Posterior cingulate gyrus (tissue), 11 donors: ENCODE results near the gene NCAPH2.
"Not testable (repeated sequence)": the region's sequence is repeated elsewhere in the genome, so short reads cannot be mapped to it uniquely, and the experiment has no call there.

ENCODE experiments used
- DNase-seq, 10 donors: peaks; one replicate each; pipeline versions ENCODE4 v3.0.0 to v3.0.0-alpha.2; 2020 to 2021; ENCODE audit warnings: mixed read lengths in 3 of 10
- intact Hi-C: fragments of 100-400 bp; cut with DNase I; formaldehyde crosslinking; loops from one replicate; pipeline ENCODE4 v1.15.1; 2023

NCAPH2 gene

DNA sequence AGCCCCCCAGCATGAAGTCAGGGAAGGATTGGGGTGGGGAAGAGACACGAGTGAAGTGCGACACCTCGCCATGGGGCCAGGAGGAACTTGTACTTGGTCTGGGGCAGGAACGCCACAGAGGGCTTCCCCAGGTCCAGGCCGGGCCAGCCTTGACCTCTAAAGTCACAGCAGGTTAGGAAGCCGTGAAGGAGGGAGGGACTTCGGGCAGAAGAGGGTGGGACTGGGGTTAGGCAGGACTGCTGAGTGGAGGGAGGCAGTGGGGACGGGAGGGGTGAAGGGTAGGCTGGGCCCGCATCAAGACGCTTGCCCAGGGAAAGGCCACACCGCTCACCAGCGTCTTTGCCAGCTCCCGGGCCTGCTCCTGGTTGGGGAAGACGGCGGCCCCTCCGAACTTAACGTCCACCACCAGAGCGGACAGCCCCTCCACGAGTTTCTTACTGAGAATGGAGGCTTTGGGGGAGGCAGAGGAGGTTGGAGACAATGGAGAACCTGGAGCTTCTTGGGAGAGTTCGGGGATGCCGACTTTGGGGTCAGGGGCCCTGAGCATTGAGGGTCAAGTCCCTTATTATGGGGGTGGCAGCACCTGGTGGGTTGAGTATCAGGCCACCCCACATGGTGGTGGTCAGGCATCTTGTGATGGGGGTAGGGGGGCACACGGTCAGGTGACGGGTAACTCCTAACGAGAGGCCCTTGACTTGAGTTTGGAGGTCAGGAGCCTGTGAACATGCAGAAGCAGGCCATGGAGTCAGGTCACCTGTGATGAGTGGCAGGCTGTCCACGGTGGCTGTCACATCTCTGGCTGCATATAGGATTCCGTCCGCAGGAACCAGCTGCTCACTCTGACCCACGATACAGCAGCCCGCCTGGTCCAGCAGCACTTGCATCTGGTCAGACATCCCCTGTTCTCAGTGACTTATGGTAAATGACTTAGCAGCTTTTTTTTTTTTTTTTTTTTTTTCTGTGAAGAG lies 19.1 kb downstream of the NCAPH2 start:
- DNase-seq = peak in 3 of 10 donors; percentile 22 to 88 (median 87)
- intact Hi-C loops = loop anchor here (2.0 kb wide), 1 partner anchor 36 kb away; the partner anchor contains the start of gene SYCE3

DNA sequence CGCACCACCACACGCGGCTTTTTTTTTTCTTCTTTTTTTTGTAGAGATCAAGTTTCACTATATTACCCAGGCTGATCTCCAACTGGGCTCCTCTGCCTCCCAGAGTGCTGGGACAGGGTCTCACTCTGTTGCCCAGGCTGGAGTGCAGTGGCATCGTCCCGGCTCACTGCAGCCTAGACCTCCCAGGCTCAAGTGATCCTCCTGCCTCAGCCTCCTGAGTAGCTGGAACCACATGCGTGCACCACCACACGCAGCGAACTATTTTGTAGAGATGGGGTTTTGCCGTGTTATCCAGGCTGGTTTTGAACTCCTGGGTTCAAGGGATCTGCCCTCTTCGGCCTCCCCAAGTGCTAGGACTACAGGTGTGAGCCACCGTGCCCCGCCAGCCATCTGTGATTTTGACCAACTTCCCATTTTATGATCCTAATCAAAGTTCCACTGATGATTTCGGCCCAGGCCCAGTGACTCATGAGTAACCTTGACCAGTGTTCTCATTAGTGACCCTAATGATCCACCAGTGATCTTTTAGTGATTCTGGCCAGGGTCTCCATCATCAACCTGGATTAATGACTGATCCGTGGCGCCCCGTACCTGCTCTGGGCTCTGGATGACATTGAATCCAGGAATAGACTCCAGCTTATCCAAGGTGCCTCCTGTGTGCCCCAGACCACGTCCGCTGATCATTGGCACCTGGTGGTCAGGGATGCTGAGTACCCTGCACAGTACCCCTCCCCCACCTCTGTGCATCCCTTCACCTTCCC lies 20.1 kb downstream of the NCAPH2 start:
- intact Hi-C loops = loop anchor here (2.0 kb wide), 1 partner anchor 35 kb away; the partner anchor contains the start of gene SYCE3

DNA sequence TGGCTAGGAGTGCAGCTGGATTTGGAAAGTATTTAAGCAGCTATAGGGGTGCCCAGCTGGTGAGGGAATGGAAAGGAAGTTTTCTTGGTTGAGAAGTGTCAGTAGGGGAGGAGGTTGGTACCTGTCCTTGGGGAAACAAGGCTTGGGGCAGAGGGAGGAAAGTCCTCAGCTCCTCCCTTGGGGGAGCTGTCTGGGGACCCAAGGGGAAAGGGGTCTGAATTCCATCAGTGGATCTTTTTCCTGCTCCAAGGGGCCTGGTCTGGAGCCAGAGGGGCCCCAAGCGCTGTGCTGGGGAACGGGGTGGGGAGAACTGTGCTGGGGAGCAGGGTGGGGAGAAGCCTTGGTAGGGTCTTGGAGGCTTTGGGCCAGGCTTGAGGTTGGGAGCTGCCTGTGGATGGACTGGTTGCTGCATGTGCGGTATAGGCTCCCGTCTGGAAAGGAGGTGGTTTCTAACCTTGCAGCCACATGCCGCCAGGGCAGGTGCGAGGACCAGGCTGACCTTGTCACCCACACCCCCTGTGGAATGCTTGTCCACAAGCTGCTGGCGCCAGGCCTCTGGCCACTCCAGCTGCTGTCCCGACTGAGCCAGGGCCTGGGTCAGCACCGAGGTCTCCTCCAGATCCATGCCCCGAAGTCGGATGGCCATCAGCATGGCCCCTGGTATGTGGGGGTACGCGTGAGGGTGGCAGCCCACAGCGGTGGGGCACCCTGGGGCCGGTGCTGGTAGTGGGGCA lies 20.8 kb downstream of the NCAPH2 start:
- intact Hi-C loops = no loop called here
- peak in 2 of 10 donors; percentile 40 to 78 for DNase-seq

More for the DNA sequence above, 20.1 kb downstream of the NCAPH2 start:
- peak in 2 of 10 donors; percentile 22 to 55 for DNase-seq

DNA sequence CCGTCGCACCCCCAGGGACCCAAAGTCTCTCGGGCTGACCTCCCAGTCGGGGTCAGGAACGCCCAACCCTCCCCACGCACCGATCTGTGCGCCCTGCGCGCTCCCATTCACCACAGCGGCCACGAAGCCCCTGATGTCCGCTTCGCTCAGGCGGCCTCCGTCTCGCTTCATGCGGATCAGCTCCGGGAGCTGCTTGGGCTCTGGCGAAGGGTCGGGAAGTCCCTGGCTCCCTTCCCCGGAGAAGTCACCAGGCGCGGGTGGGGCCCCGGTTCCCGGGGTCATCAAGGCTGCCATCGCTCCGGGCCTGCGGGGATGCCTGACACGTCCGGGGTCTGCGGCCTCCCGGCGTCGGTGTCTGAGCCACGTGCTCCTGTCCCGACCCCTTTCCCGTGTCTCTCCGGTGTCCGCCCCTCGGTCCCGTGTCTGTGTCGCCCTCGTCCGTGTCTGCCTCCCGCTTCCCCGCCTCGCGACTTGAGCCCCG lies 21.4 kb downstream of the NCAPH2 start:
- DNase-seq = peak in 1 of 10 donors; percentile 83
- intact Hi-C loops = no loop called here

DNA sequence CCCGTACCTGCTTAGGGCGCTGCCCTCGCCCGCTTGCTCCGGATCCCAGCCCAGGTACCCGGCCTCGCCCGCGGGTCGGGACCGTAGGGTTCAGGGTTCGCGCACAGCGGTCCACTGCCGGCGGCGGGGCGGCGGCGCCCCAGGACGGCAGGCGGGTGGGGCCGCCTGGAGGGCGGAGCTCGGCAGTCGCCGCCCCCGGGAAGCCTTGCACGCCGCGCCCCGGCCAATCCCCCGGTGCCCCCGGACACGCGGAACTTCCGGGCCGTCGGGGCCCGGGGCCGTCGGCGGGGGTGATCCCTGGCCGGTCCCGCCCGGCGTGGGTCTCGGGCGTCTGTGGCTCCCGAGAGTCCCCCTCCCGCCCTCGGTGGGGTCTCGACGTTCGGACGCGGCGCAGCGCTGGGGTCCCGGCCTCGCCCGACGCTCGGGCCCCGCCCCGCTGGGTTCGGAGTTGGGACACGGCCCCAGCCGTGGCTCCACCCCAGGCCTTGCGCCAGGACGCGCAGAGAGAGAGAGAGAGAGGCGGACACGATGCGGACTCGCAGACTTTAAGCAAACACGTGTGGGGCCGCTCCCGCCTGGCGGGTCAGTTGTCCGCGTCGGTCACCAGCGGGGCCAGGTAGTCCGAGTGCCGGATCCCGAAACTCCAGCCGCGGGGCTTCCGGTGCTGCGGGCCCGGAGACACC lies 22.0 kb downstream of the NCAPH2 start, which contains the start of gene TYMP:
TYMP (minus strand) TSS at position 116 of the 683 bp plus-strand sequence. CDS start 303 bp downstream, outside the sequence.
- peak in 1 of 10 donors; percentile 87 for DNase-seq
- intact Hi-C loops = no loop called here

DNA sequence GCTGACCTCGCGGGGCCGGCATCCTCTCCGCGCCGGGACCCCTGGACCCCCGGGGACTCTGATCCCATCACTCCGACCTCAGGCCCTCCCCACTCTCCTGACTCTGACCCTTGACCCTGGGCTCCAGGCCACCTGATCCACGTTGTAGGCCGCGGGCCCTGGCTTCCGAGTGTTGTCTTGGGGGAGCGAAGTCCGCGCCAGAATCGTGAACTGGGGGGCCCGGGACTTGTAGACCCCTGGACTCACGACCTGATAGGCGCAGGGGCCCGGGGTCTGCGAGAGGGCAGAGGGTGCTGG lies 22.5 kb downstream of the NCAPH2 start:
- no peak for DNase-seq
- intact Hi-C loops = no loop called here

DNA sequence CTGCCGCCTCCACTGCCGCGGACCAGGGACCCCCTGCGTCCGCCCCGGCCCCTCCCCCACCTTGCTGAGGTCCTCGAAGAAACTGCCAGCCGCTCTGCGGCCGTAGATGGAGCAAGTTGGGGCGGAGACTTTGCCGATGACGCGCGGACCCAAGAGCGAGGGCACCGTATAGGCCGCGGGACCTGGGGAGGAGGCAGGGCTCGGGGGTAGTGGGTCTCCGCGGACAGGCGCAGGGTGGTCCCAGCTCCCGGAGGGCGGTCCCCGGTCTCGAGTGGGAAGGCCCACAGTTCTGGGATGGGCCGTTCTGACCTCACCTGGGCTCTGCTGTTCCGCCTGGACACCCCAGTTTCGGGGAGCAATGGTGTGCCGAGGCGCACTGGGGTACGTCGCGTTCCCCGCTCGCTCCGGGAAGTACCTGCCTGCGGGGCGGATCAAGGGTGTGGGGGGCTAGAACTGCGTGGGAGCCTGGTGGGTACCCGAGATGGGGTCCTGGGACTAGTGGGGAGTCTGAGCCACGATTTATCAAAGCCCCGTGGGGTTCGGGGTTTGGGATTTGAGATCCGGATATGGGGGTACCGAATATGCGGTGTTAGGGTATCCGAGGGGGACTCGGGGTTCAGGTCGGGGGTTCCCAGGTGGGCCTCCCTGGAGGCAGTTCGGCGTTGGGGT lies 23.0 kb downstream of the NCAPH2 start:
- peak in 2 of 10 donors; percentile 72 to 81 for DNase-seq

DNA sequence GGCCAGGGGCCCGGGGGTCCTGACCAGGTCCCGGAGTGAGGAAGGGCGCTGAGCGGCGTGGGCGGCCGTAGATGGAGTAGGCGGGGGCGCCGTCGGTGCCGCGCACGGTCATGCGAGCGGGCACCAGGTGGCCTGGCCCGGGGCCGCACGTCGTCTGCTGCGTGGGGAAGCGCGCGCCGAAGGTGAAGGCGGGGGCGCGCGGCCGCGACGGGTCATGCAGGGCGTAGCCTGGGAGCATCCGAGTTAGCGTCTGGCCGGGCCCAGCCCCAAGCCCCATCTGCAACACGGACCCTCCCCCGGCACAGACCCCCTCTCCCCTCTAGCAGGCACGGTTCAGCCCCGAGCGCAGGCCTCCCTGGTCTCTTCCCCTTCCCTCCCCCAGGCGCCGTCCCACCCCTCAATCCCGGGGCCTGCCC lies 23.5 kb downstream of the NCAPH2 start:
- peak in 2 of 10 donors; percentile 77 to 79 for DNase-seq
- intact Hi-C loops = no loop called here

More for the DNA sequence above, 23.0 kb downstream of the NCAPH2 start:
- intact Hi-C loops = no loop called here

DNA sequence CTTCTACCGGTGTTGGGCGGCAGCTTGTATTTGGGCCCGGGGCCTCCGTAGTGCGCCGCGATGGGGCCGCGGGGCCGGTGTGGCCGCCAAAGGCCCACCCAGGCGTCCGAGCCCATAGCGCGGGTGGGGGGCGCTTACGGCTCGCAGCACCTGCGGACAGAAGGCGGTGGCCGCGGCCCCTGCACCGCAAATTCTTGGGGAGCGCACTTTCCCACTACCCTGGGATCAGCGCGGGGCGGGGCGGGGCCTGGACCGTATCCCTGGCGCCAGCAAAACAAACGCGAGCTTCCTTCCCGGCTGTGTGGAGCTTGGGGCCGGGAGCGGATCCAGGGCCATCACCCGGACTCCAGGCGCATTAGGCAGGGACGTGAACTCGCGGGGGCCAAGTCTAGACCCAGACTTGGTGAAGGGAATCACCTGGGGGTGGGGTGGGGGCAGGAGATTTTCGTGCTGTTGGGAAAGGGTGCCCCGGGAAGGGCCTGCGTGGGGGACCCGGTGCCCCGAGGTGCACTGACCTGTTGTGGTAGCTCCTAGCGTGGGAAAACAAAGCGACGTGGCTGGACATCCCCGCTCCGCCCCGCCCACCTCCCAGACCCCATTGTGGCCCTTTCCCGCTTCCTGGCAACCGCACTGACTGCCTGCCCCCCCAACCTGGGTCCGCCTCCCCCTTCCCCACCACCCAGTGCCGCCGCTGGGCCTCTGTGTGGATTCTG lies 24.1 kb downstream of the NCAPH2 start:
- intact Hi-C loops = no loop called here
- DNase-seq = peak in 2 of 10 donors; percentile 64 to 88

DNA sequence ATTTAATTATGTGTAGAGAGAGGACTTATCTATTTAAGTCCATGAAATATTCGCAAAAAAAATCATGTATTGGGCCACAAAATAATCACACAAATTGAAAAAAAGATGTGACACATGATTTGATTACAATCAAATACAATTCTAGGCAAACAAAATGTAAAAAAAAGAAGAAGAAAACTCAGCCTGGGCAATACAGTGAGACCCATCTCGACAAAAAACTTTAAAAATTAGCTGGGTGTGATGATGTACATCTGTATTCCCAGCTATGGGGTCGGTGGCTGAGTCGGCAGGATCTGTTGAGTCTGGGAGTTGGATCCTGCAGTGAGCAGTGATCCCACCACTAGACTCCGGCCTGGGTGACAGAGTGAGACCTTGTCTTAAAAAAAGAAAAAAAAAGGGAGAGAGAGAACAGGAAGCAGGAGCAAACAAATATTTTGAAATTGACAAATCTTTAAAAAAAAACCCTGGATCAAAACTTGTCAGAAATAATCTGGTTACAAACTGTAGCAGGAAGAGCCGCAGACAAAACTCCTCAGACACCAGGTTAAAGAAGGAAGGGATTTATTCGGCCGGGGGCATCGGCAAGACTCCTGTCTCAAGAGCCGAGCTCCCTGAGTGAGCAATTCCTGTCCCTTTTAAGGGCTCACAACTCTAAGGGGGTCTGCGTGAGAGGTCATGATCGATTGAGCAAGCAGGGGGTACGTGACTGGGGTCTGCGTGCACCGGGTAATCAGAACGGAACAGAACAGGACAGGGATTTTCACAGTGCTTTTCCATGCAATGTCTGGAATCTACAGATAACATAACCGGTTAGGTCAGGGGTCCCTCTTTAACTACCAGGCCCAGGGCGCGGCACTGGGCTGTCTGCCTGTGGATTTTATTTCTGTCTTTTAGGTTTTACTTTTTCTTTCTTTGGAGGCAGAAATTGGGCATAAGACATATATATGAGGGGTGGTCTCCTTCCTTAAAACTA lies 25.1 kb downstream of the NCAPH2 start:
- peak in 2 of 10 donors; percentile 33 to 81 for DNase-seq
- intact Hi-C loops = no loop called here

DNA sequence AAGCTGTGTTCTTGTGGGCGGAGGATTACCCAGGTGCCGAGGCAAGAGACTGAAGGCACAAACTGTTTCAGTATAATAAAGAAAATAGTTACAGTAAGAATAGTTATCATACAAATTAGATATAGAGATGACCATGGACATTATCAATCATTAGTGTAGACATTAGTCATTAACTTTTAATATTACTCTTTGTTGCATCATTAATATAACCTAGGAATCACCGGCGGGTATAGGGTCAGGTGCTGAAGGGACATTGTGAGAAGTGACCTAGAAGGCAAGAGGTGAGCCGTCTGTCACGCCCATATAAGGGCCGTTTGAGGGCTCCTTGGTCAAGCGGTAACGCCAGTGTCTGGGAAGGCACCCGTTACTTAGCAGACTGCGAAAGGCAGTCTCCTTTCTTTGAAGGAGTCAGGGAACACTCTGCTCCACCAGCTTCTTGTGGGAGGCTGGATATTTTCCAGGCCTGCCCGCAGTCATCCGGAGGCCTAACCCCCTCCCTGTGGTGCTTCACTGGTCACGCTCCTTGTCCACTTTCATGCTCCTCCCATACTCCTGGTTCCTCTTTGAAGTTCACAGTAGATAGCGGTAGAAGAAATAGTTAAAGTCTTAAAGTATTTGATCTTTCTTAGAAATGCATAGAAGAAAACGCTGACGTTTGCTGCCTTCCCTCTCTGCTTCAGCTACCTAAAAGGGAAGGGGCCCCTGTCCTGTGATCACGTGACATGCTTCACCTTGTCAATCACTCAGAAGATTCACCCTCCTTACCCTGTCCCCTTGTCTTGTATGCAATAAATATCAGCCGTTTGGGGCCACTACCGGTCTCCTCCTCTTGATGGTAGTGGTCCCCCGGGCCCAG lies 26.1 kb downstream of the NCAPH2 start:
- intact Hi-C loops = not testable (repeated sequence)
- DNase-seq = peak in 2 of 10 donors; percentile 31 to 80

DNA sequence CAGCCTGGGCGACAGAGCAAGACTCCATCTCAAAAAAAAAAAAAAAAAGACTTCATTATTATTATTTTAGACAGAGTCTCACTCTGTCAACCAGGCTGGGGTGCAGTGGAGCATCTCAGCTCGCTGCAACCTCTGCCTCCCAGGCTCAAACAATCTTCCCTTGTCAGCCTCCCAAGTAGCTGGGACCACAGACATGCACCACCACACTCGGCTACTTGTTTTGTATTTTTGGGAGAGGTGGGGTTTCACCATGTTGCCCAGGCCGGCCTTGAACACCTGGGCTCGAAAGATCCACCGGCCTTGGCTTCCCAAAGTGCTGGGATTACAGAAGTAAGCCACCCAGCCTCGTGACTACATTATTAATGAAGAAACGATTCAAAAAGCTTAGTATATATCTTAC lies 27.1 kb downstream of the NCAPH2 start:
- DNase-seq = peak in 1 of 10 donors; percentile 1
- intact Hi-C loops = no loop called here

DNA sequence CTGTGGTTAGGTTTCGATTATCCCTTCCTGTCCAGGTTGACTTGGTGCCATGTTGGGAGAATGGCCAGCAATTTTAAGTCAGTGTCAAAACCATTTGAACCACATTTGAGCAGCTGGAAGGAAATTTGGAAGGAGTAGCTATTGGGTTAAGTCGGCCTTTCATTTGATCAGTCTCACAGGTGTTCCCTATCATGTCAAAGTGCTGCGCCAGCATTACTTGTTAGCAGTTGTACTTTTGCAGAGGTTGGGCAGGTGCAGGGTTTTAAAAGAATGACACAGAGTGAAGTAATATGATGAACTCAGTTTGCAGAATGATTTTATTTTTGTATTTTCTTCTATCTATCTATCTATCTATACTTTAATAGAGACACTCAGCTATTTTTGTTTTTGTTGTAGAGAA lies 28.2 kb downstream of the NCAPH2 start:
- DNase-seq = no peak
- intact Hi-C loops = no loop called here

DNA sequence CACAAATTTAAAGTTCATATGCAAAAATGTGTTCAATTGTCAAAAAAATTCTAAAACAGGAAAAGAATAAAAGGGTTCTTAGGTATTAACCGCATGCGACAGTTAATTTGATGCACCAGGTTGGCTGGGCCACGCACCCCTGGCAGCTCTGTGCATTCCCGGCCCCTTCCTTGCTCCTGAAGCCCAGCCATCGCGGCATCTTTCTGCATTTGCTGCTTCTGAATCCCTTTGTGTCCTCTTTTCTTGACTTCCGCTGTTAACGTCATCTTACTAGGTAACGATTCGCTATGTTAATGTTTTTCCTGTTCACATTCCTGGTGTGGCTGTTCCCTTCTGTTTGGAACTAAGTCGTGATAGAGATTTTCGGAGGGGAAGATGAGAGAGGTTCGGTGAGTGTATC lies 29.7 kb downstream of the NCAPH2 start:
- intact Hi-C loops = no loop called here
- DNase-seq = peak in 2 of 10 donors; percentile 8 to 29

DNA sequence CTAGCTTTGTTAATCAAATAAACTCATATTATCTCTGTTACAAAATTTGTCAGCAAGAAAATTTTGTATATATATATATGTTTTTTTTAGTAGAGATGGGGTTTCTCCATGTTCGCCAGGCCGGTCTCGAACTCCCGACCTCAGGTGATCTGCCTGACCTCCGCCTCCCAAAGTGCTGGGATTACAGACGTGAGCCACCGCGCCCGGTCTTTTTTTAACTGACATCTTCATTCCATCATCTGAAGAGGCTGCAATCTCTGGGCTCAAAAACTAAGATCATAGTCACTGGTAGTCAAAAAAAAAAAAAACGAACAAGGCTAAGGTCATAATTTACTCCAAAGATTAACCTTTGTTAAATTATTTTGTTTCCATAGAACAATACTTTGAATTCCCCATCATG lies 32.4 kb downstream of the NCAPH2 start:
- DNase-seq = peak in 1 of 10 donors; percentile 29
- intact Hi-C loops = loop anchor here (2.0 kb wide), 1 partner anchor 20 kb away; no protein-coding TSS in a partner anchor

DNA sequence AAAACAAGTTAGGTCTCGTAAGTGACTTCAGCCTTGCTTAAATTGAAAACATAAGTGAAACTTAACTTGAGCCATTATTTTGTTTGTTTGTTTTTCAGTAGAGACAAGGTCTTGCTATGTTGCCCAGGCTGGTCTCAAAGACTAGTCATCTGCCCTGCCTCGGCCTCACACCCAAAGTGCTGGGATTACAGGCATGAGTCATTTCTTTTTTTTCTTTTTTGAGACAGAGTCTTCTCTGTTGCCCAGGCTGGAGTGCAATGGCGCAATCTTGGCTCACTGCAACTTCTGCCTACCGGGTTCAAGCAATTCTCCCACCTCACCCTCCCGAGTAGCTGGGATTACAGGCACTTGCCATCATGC lies 33.6 kb downstream of the NCAPH2 start:
- intact Hi-C loops = loop anchor here (2.0 kb wide), 1 partner anchor 19 kb away; no protein-coding TSS in a partner anchor

More for the DNA sequence above, 33.6 kb downstream of the NCAPH2 start:
- peak in 1 of 10 donors; percentile 35 for DNase-seq
